Measurements from ENCODE around the gene LRRTM4.

DNA sequence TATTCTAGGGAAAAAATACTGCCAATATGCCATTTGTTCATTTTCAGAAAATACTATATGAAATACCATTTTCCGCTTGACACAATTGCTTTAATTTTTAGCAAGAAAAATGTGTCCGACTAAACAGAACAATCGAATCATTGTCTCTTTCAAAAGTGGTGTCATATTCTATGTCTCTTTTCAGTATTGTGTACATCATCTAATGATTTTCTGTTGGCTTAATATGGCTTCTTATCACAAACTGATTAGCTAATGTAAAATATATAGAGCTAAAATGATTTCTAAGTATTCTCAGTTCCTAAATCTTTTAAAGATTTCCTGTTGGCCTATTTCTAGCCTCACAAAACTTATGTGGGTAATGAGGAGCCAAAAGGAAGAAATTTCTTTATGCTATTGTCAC, 436.6 kb downstream of the LRRTM4 start:
- TF ChIP-seq EZH2 (IDR thresholded peaks at IDR 0.05; ENCODE audit: insufficient read depth, poor library complexity, severe bottlenecking) = no peak
- TF ChIP-seq EZH2phosphoT487 (IDR thresholded peaks at IDR 0.05; ENCODE audit: insufficient read depth, low read depth) = no peak

All from GM23248 (cell line).